K562 (cell line): ENCODE results near the gene GP1BB. TPM values are rescaled to one million over a fixed set of nuclear protein-coding genes. Genes with fewer than 3 reads are reported as not detected.

Source experiments
- ASH1L ChIP-seq: fragments of 450-650 bp; IDR thresholded peaks from 2 replicates; pipeline ENCODE4 v1.6.1; 2018; ENCODE audit warnings: borderline replicate concordance, mild to moderate bottlenecking, low read depth; ENCODE audit not compliant: partially characterized antibody
- ATF1 ChIP-seq, 2 experiments: fragments of 450-650 bp in 1 of 2; IDR thresholded peaks; 2 replicates each; pipeline ENCODE4 v1.6.1; 2016; ENCODE audit warnings: missing compliant biosample characterization in 1 of 2, missing genetic modification characterization in 1 of 2
- ETV1 ChIP-seq: fragments of 450-650 bp; conservative IDR thresholded peaks from 2 replicates; pipeline ENCODE4 v1.6.1; 2016; ENCODE audit warnings: missing genetic modification characterization, control low read depth, low read depth, missing compliant biosample characterization
- HIVEP1 ChIP-seq: fragments of 250-450 bp; sonication (Bioruptor Pico); IDR thresholded peaks from 2 replicates; pipeline ENCODE4 v1.4.0; 2020; ENCODE audit warnings: mild to moderate bottlenecking
- ID3 ChIP-seq, 2 experiments: fragments of 250-450 bp in 1 of 2; fragments of 450-650 bp in 1 of 2; sonication (Bioruptor Pico) in 1 of 2; IDR thresholded peaks; 2 replicates each; pipeline versions ENCODE4 v1.6.1 to v1.8.0; 2016 to 2021; ENCODE audit warnings: mild to moderate bottlenecking in 2 of 2, moderate library complexity in 2 of 2, missing compliant biosample characterization in 1 of 2, missing genetic modification characterization in 1 of 2
- KAT2B ChIP-seq: IDR thresholded peaks from one replicate; pipeline ENCODE4 v1.6.1; 2012; ENCODE audit warnings: low read depth, mild to moderate bottlenecking, control low read depth, inconsistent platforms, low read length, moderate library complexity
- PHB ChIP-seq: fragments of 250-450 bp; sonication (Bioruptor Pico); IDR thresholded peaks from 2 replicates; pipeline ENCODE4 v1.5.0; 2021
- PRMT5 ChIP-seq: sonication (generic); formaldehyde crosslinking; IDR thresholded peaks from 2 replicates; pipeline ENCODE4 v1.5.0; 2020; ENCODE audit warnings: missing genetic modification reagents
- RBM22 ChIP-seq: fragments of 200-400 bp; formaldehyde crosslinking; IDR thresholded peaks from 2 replicates; pipeline ENCODE4 v1.6.1; 2018; ENCODE audit warnings: low read length, low read depth; ENCODE audit not compliant: poor library complexity, severe bottlenecking
- TBL1XR1 ChIP-seq, 2 experiments: IDR thresholded peaks; 2 replicates each; pipeline ENCODE4 v1.6.1; 2012; ENCODE audit warnings: improper control_type of control experiment in 2 of 2, low read length in 2 of 2, mild to moderate bottlenecking in 1 of 2
- TRIM25 ChIP-seq: fragments of 450-650 bp; IDR thresholded peaks from 2 replicates; pipeline ENCODE4 v1.7.0; 2016; ENCODE audit warnings: borderline replicate concordance
- ZBTB40 ChIP-seq, 2 experiments: fragments of 450-650 bp in 1 of 2; sonication (generic) in 1 of 2; formaldehyde crosslinking in 1 of 2; IDR thresholded peaks; 2 replicates each; pipeline versions ENCODE4 v1.7.1 to v1.9.0; 2016 to 2022; ENCODE audit warnings: inconsistent platforms in 1 of 2, mild to moderate bottlenecking in 1 of 2, missing genetic modification reagents in 1 of 2
- ZFP30 ChIP-seq: fragments of 250-450 bp; sonication (Bioruptor Pico); IDR thresholded peaks from 2 replicates; pipeline ENCODE4 v1.8.0; 2022; ENCODE audit warnings: moderate library complexity, mild to moderate bottlenecking, inconsistent platforms, borderline replicate concordance
- ZNF511 ChIP-seq: sonication (generic); formaldehyde crosslinking; IDR thresholded peaks from 2 replicates; pipeline ENCODE4 v1.8.0; 2022; ENCODE audit warnings: mild to moderate bottlenecking, missing genetic modification reagents
- polyA plus RNA-seq, 8 experiments: library from polyadenylated mRNA; depleted of rRNA in 4 of 8; stranded (reverse) in 5 of 8; unstranded in 3 of 8; fragments of >200 nt; fragmentation: Nextera tagmentation in 2 of 8; fragmentation: Illumina TruSeq in 1 of 8; extraction: Ambion mirVana in 2 of 8; extraction: Trizol in 1 of 8; gene quantifications; 2 replicates each; pipeline versions ENCODE4 v1.2.1 to v1.2.3, GENCODE V29; 2011 to 2014; ENCODE audit warnings: inconsistent platforms in 1 of 8, missing spikeins in 1 of 8
- total RNA-seq, 7 experiments: library from RNA; depleted of rRNA in 6 of 7; stranded (reverse); fragments of >200 nt in 6 of 7; fragmentation: Illumina TruSeq in 2 of 7; extraction: Trizol in 2 of 7; gene quantifications; 2 replicates each; pipeline versions ENCODE4 v1.2.1 to v1.2.3, GENCODE V29; 2011 to 2021; ENCODE audit warnings: low replicate concordance in 1 of 7

Gene GP1BB
- total and polyA plus RNA-seq, 9 of the 15 experiments (the other 6 are each of a cell fraction or from before 2014, with no cell fraction given), result 0.69 to 162 (median 2.8) TPM

- TF ChIP-seq ZBTB40 (IDR thresholded peaks at IDR 0.05) (no peak), ZBTB40 (CRISPR knock-in tag; IDR thresholded peaks at IDR 0.05) (peak; percentile 33; the same call in 1 of the 2 replicates), ATF1 (CRISPR knock-in tag; IDR thresholded peaks at IDR 0.05) (no peak), ATF1 (tag; IDR thresholded peaks at IDR 0.05) (peak; percentile 19; the same call in 1 of the 2 replicates), HIVEP1 (CRISPR knock-in tag) (no peak), RBM22 (no peak), KAT2B (peak; percentile 14), TRIM25 (no peak), PHB (CRISPR knock-in tag) (0 out of 2 replicates have a peak, but pooled peaks have one; percentile 20), ZNF511 (no peak), ID3 (CRISPR knock-in tag; IDR thresholded peaks at IDR 0.05) (no peak), ID3 (tag; IDR thresholded peaks at IDR 0.05) (0 out of 2 replicates have a peak, but pooled peaks have one; percentile 63), TBL1XR1 (IDR thresholded peaks at IDR 0.05; ENCODE audit: low read length in 2 of 2) (no peak), ASH1L (no peak), ZFP30 (CRISPR knock-in tag) (no peak), PRMT5 (CRISPR knock-in tag) (peak; percentile 64; the same call in 1 of the 2 replicates), ETV1 (tag) (no peak)
These were observed 21.1 kb downstream of the GP1BB start (continued) for GRCh38 chr22:19744350-19745006.
